Measurements from ENCODE around the gene PALMD.
A peak's percentile ranks its signal among the peaks of the same experiment; 100 is the strongest.

The PALMD gene

GRCh38 chr1:99657213-99658030, 11.5 kb downstream of the PALMD start:
- H3K4me3 ChIP-seq (ENCODE audit: low read length) = no peak overlapping the region
- no peak for TF ChIP-seq CTCF (IDR thresholded peaks at IDR 0.05; ENCODE audit: insufficient read depth, low read depth, low read length, missing control alignments)
- DNase-seq (ENCODE audit: low read depth) = peak; percentile 83

GRCh38 chr1:99658031-99658290, 12.0 kb downstream of the PALMD start:
- no peak overlapping the region for H3K4me3 ChIP-seq (ENCODE audit: low read length)
- no peak for DNase-seq (ENCODE audit: low read depth)
- TF ChIP-seq CTCF (IDR thresholded peaks at IDR 0.05; ENCODE audit: insufficient read depth, low read depth, low read length, missing control alignments) = no peak

- TF ChIP-seq CTCF (IDR thresholded peaks at IDR 0.05; ENCODE audit: insufficient read depth, low read depth, low read length, missing control alignments) = no peak
- peak; percentile 96 for DNase-seq (ENCODE audit: low read depth)
- H3K4me3 ChIP-seq (ENCODE audit: low read length) = no peak overlapping the region
Measured at GRCh38 chr1:99659755-99660210, 13.9 kb downstream of the PALMD start.

- TF ChIP-seq CTCF (IDR thresholded peaks at IDR 0.05; ENCODE audit: insufficient read depth, low read depth, low read length, missing control alignments) = no peak
- DNase-seq (ENCODE audit: low read depth) = peak; percentile 47
- no peak overlapping the region for H3K4me3 ChIP-seq (ENCODE audit: low read length)
Measured at GRCh38 chr1:99660496-99660895, 14.6 kb downstream of the PALMD start.

- TF ChIP-seq CTCF (IDR thresholded peaks at IDR 0.05; ENCODE audit: insufficient read depth, low read depth, low read length, missing control alignments) = no peak
- no peak overlapping the region for H3K4me3 ChIP-seq (ENCODE audit: low read length)
- peak; percentile 51 for DNase-seq (ENCODE audit: low read depth)
Measured at GRCh38 chr1:99661780-99662179, 15.9 kb downstream of the PALMD start.

GRCh38 chr1:99662539-99663080, 16.7 kb downstream of the PALMD start:
- TF ChIP-seq CTCF (IDR thresholded peaks at IDR 0.05; ENCODE audit: insufficient read depth, low read depth, low read length, missing control alignments) = no peak
- no peak overlapping the region for H3K4me3 ChIP-seq (ENCODE audit: low read length)
- DNase-seq (ENCODE audit: low read depth) = peak; percentile 78

GRCh38 chr1:99663501-99663900, 17.6 kb downstream of the PALMD start:
- no peak for TF ChIP-seq CTCF (IDR thresholded peaks at IDR 0.05; ENCODE audit: insufficient read depth, low read depth, low read length, missing control alignments)
- DNase-seq (ENCODE audit: low read depth) = no peak
- no peak overlapping the region for H3K4me3 ChIP-seq (ENCODE audit: low read length)
